Esophagus squamous epithelium (tissue), 4 donors: ENCODE measurements around the gene WDR88.

Experiments
- CTCF ChIP-seq, 6 experiments: fragments of 450-650 bp in 4 of 6; fragments of 200-600 bp in 2 of 6; sonication (generic) in 2 of 6; IDR thresholded peaks; one replicate each; pipeline ENCODE4 v1.5.1; 2016 to 2019; ENCODE audit warnings: antibody characterized with exemption in 6 of 6, mild to moderate bottlenecking in 4 of 6, moderate library complexity in 4 of 6
- POLR2A ChIP-seq, 4 donors: fragments of 450-650 bp; IDR thresholded peaks; one replicate each; pipeline ENCODE4 v1.6.1; 2017; ENCODE audit warnings: antibody characterized with exemption in 4 of 4, mild to moderate bottlenecking in 4 of 4, moderate library complexity in 3 of 4

GRCh38 chr19:33201886-33202545 is 70.1 kb downstream of the WDR88 start:
- TF ChIP-seq CTCF (IDR thresholded peaks at IDR 0.05) (no peak), POLR2A (IDR thresholded peaks at IDR 0.05) (no peak)
